GM13977 (cell line): Measurements from ENCODE around the gene TH.

Source experiments
- DNase-seq: peaks from one replicate; pipeline ENCODE4 v3.0.0; 2012; ENCODE audit warnings: low spot score
- in situ Hi-C: fragments of 300-500 bp; cut with MboI; formaldehyde crosslinking; loops from one replicate; pipeline ENCODE4 v1.12.0; 2022; ENCODE audit warnings: low sequenced_read_pairs, low pct_unique_long_range_greater_than_20kb, mixed read lengths, inconsistent platforms; ENCODE audit not compliant: unreplicated experiment
- TF ChIP-seq, protein P1 (sequence below): IDR thresholded peaks from 2 replicates; pipeline ENCODE4 v1.5.1; 2012; ENCODE audit warnings: mild to moderate bottlenecking, control low read depth; ENCODE audit not compliant: insufficient read depth; ENCODE audit errors: extremely low read depth, missing control alignments

Gene TH

DNA sequence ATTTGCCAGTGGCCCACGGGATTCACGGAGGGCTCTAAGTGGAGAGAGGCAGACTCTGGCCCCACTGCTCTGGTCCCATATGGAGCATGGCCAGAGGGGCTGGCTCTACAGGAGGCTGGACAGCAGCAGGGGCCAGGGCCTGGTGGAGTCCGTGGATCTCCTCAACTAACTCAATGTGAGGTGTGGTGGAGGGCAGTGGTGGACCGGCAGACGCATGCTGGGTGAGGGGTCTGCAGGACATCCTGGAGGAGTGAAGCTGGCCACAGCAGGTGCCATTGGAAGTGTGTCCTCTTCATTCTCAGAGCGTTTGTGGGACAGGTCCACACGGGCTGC, 48.0 kb downstream of the TH start:
- in situ Hi-C loops: no loop called here
- no peak for DNase-seq
- TF ChIP-seq, protein P1, sequence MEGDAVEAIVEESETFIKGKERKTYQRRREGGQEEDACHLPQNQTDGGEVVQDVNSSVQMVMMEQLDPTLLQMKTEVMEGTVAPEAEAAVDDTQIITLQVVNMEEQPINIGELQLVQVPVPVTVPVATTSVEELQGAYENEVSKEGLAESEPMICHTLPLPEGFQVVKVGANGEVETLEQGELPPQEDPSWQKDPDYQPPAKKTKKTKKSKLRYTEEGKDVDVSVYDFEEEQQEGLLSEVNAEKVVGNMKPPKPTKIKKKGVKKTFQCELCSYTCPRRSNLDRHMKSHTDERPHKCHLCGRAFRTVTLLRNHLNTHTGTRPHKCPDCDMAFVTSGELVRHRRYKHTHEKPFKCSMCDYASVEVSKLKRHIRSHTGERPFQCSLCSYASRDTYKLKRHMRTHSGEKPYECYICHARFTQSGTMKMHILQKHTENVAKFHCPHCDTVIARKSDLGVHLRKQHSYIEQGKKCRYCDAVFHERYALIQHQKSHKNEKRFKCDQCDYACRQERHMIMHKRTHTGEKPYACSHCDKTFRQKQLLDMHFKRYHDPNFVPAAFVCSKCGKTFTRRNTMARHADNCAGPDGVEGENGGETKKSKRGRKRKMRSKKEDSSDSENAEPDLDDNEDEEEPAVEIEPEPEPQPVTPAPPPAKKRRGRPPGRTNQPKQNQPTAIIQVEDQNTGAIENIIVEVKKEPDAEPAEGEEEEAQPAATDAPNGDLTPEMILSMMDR: no peak

GRCh38 chr11:2122907-2123627, 48.5 kb downstream of the TH start:
- in situ Hi-C loops: no loop called here
- no peak for DNase-seq
- TF ChIP-seq, protein P1: no peak

- TF ChIP-seq, protein P1: no peak
- in situ Hi-C loops: no loop called here
- no peak for DNase-seq
Measured at GRCh38 chr11:2122222-2122906, 49.3 kb downstream of the TH start.

- in situ Hi-C loops: no loop called here
- TF ChIP-seq, protein P1: no peak
- DNase-seq: no peak
Measured at GRCh38 chr11:2121227-2122130, 50.1 kb downstream of the TH start.

- TF ChIP-seq, protein P1: no peak
- DNase-seq: no peak
- in situ Hi-C loops: no loop called here
Measured at GRCh38 chr11:2120359-2121100, 51.1 kb downstream of the TH start.

DNA sequence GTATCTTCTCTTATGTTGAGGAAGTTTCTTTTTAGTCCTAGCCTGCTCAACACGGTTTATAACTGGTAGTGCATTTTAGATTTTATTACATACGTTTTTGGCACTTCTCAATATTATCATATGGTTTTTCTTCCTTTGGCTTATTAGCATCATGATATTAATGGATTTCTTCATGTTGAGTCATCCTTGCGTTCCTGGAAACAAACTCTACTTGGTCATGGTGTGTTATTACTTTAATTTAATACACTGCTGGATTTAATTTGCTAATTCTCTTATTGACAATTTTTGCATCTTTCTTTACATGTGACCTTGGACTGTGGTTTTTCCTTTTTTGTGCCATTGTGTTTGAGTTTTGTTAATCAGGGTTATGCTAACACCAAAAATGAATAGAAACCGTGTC, 52.9 kb downstream of the TH start:
- TF ChIP-seq, protein P1: no peak
- DNase-seq: no peak
- in situ Hi-C loops: no loop called here
